Measurements from ENCODE around the gene SLC45A3. TPM values are rescaled to one million over a fixed set of nuclear protein-coding genes. Genes with fewer than 3 reads are reported as not detected.

SLC45A3 gene
- total and polyA plus RNA-seq, 2 donors (not counting 3 experiments of a cell fraction or from before 2014, with no cell fraction given) = 15.1 to 15.6 TPM

DNA sequence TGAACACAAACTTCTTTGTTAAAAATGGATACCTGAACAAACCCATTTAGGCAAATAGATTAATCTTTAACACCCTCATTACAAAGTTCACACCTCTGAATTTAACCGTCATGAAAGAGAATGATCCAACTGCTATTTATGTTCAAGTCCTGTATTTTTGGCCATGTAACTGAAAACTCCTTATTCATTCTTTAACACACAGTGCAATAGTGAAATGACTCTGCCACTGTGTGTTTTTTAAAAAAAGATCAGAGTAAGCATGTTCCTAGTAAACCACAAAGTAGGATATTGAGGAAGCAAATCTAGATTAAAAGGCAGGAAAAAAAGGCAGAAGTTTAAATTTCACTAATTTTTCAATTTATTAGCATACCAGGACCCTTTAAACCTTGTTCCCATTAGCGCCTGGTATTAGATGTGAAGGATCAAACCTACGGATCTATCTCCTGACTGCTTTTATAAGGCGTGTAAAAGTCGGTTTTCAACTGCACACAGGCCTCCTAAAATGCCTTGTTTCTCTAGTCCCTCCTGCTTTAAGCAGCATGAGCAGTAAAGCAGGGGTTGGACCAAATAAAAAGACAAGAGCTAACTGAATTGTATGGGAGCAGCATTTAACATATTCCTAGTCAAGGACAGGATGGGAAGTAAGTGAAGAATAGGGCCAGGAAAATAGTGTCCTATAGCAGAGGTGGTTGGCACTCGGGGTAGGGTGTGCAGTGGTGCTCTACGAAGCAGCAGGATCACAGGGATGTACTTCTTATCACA, 36.2 kb upstream of the SLC45A3 start:
- Histone ChIP-seq H3K27me3 (ENCODE audit: control insufficient read depth in 2 of 2, insufficient read depth in 2 of 2, low read length in 2 of 2) (no peaks in the 10 kb centered on the region), H2AFZ (ENCODE audit: low read depth, low read length) (no peak overlapping the region), H3K4me3 (replicated peaks in 1 of 3; ENCODE audit: insufficient read depth in 1 of 3, low read depth in 1 of 3, low read length in 3 of 3) (no peak overlapping the region), H3K9ac (replicated peaks; ENCODE audit: extremely low read depth, insufficient read depth, low read length) (no peak overlapping the region), H3K36me3 (ENCODE audit: control insufficient read depth in 2 of 2, extremely low read depth in 1 of 2, insufficient read depth in 2 of 2, low read length in 2 of 2) (peaks cover 11 to 47% of the 10 kb centered on the region in 2 experiments), H3K9me3 (replicated peaks; ENCODE audit: control insufficient read depth, insufficient read depth, low read length) (no peaks in the 10 kb centered on the region), H3K79me2 (ENCODE audit: control insufficient read depth, insufficient read depth, low read length) (peaks cover 3% of the 10 kb centered on the region), H3K27ac (ENCODE audit: insufficient read depth, low read depth, low read length) (no peak overlapping the region), H3K4me2 (ENCODE audit: insufficient read depth, low read length) (no peak overlapping the region), H3K9me1 (replicated peaks; ENCODE audit: control insufficient read depth, extremely low read depth, insufficient read depth, low read length) (no peaks in the 10 kb centered on the region), H3K4me1 (ENCODE audit: control insufficient read depth, extremely low read depth, insufficient read depth, low read length) (no peaks in the 10 kb centered on the region), H4K20me1 (replicated peaks; ENCODE audit: control insufficient read depth, extremely low read depth, insufficient read depth, low read length) (peaks cover 2% of the 10 kb centered on the region)
- CTCF ChIA-PET = interaction anchor here (1.0 to 1.1 kb wide), 2 partner anchors 58 to 261 kb away, joined by 3 to 4 read pairs; no protein-coding TSS in a partner anchor
- TF ChIP-seq EZH2 (IDR thresholded peaks at IDR 0.05; ENCODE audit: borderline replicate concordance, low read depth, low read length, severe bottlenecking) (no peak), POLR2A (IDR thresholded peaks at IDR 0.05; ENCODE audit: low read depth, low read length) (no peak), JUN (IDR thresholded peaks at IDR 0.05; ENCODE audit: borderline replicate concordance, insufficient read depth, insufficient read length, low read depth) (no peak), FOS (IDR thresholded peaks at IDR 0.05; ENCODE audit: borderline replicate concordance, insufficient read depth, low read length) (no peak), POLR2AphosphoS5 (IDR thresholded peaks at IDR 0.05; ENCODE audit: insufficient read depth, low read depth, low read length) (no peak), MYC (IDR thresholded peaks at IDR 0.05; ENCODE audit: low read depth, low read length) (no peak), GATA2 (IDR thresholded peaks at IDR 0.05; ENCODE audit: insufficient read depth, insufficient read length, low read depth, low read length) (no peak)
- TF ChIP-seq, protein P1, sequence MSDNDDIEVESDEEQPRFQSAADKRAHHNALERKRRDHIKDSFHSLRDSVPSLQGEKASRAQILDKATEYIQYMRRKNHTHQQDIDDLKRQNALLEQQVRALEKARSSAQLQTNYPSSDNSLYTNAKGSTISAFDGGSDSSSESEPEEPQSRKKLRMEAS (IDR thresholded peaks at IDR 0.05; ENCODE audit: insufficient read depth, insufficient read length) = no peak
- TF ChIP-seq, protein P2, sequence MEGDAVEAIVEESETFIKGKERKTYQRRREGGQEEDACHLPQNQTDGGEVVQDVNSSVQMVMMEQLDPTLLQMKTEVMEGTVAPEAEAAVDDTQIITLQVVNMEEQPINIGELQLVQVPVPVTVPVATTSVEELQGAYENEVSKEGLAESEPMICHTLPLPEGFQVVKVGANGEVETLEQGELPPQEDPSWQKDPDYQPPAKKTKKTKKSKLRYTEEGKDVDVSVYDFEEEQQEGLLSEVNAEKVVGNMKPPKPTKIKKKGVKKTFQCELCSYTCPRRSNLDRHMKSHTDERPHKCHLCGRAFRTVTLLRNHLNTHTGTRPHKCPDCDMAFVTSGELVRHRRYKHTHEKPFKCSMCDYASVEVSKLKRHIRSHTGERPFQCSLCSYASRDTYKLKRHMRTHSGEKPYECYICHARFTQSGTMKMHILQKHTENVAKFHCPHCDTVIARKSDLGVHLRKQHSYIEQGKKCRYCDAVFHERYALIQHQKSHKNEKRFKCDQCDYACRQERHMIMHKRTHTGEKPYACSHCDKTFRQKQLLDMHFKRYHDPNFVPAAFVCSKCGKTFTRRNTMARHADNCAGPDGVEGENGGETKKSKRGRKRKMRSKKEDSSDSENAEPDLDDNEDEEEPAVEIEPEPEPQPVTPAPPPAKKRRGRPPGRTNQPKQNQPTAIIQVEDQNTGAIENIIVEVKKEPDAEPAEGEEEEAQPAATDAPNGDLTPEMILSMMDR (IDR thresholded peaks at IDR 0.05; ENCODE audit: extremely low read depth in 1 of 2, insufficient read depth in 1 of 2, low read depth in 1 of 2, low read length in 2 of 2) = no peak
- dilution Hi-C loops (cut with MboI; ENCODE audit: extremely low pct_ligation_motif_present, low sequenced_read_pairs) = no loop called here
- intact Hi-C loops (cut with micrococcal nuclease) = no loop called here
- no TSS peak for BruUV-seq (replicated peaks)
- FAIRE-seq (no peak), DNase-seq (ENCODE audit: low read depth, low spot score) (no peak)
- POLR2A ChIA-PET = no interaction called here

Measured in endothelial cell of umbilical vein (primary cell).